Pericardium fibroblast (primary cell): Measurements from ENCODE around the gene CCDC30. TPM values are rescaled to one million over a fixed set of nuclear protein-coding genes. Genes with fewer than 3 reads are reported as not detected.

ENCODE experiments used
- total RNA-seq: library from RNA; depleted of rRNA; stranded (reverse); fragments of >200 nt; gene quantifications from 2 replicates; pipeline ENCODE4 v1.2.3, GENCODE V29; 2015

Gene CCDC30
- 0.47 and 0.51 TPM in 2 replicates for total RNA-seq

DNA sequence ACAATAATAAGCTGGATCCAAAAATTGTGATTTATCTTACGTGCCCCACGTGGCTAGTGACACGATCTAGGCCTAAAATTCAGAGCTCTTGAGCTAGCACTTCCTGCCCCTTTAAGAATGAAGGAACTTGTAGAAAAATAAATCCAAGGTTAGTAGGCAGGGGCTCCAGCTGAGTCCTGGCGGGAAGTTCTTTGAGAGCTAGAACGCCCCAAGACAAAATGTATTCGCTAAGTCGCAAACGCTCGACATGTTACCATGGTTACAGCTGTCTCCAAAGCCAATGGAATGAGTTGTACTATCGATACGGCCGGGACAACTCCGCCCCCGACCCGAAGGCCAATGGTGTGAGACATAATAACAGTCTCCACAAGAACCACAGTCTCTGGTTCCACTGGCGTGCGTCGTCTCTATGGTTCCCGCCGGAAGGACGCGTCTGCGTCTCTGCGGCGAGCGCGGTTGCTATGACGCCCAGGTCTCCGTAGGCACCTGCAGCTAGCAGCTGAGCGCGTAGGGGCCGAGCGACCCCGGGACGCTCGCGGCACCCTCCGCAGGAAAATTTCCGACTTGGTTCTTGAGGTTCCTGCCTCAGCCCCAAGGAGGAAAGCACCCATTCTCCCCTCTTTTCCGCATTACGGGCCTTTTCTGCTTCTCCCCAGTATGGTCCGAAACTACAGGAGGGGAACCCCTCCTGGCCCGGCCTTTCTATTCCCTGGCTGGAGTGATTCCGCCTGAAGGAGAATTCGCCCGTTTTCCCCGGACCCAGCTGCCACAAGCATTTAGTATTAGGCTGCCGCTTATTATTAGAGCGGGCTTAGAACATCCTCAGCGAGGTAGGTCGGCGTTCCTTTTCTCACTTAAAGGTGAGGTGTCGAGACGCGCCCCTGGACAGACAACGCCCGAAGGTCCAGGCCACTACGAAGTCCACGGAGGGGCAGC, at the start of gene CCDC30:
TSS of gene CCDC30 (plus strand) at position 459 of the 936 bp plus-strand sequence. CDS start 17,266 bp downstream, outside the sequence.

DNA sequence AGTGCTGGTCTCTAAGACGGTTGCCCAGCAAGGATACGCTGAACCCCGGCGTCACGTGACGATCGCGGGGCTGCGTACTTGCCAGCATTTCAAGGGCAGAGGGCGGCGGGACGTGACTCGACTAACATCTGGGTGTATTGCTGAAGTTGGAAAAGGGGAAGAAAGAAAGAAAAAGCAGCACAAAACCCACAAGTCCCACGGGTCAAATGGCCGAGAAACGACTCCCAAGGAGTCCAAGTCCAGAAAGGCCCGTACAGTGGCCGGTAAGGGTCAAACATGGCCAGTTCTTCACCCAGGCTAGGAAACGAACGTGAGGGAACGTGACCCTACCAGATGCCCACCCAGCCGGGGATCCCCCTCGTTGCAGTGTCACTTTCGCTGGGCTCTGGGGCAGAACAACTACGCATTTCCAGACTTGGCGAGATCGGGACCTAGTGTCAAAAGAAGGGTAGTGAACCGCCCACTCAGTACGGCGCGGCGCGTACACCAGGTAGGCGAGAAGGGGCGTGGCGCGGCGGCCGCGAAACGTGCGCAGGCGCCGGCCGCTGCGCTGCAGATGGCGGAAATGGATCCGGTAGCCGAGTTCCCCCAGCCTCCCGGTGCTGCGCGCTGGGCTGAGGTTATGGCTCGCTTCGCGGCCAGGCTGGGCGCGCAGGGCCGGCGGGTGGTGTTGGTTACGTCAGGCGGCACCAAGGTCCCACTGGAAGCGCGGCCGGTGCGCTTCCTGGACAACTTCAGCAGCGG, 6.9 kb upstream of the CCDC30 start, which contains the start of the genes PPCS and ZMYND12:
TSS of gene PPCS (plus strand) at position 534 of the 744 bp plus-strand sequence. CDS start at position 557, 23 bp downstream.
TSS of gene ZMYND12 (minus strand) at position 13 of the 744 bp plus-strand sequence. CDS start 25 bp downstream, outside the sequence.

DNA sequence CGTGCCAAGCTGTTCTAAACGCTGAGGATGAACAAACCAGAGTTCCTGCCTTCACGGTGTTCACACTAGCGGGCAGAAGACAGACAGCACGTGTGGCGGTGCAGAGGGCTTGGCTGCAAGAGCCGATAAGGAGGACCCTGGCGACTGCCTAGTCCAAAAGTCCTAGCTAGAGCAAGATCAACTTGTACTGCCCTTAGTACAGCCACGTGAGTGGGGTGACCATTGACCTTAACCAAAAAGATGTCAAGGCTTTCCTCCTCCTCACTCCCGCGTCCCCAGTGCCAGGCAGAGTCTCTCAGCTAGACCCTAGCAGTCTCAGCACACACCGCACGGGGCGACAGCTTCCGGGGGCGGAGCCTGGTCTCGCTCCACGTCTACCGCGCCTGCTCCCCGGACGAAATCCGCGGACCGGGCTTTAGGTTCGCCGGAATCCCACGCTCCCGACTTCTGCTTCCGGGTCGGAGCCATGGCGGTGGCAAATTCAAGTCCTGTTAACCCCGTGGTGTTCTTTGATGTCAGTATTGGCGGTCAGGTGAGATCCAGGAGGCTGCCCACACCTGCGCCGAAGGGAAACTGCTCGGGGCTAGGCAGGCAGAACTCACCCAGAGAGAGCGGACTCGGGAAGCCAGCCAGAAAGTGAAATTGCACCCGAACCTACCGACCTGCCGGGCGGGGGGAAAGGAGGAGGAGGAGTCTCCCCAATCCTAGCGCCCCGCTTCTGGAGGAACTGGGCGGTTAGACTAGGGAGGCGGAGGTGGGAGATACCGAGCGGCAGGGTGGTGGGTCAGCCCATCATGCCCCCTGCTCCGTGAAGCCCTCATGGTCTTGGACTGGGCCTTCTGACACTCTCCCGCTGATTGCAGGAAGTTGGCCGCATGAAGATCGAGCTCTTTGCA, 195.1 kb downstream of the CCDC30 start, which contains the start of gene PPIH:
TSS of gene PPIH (plus strand) at position 443 of the 896 bp plus-strand sequence. CDS start at position 467, 24 bp downstream.

DNA sequence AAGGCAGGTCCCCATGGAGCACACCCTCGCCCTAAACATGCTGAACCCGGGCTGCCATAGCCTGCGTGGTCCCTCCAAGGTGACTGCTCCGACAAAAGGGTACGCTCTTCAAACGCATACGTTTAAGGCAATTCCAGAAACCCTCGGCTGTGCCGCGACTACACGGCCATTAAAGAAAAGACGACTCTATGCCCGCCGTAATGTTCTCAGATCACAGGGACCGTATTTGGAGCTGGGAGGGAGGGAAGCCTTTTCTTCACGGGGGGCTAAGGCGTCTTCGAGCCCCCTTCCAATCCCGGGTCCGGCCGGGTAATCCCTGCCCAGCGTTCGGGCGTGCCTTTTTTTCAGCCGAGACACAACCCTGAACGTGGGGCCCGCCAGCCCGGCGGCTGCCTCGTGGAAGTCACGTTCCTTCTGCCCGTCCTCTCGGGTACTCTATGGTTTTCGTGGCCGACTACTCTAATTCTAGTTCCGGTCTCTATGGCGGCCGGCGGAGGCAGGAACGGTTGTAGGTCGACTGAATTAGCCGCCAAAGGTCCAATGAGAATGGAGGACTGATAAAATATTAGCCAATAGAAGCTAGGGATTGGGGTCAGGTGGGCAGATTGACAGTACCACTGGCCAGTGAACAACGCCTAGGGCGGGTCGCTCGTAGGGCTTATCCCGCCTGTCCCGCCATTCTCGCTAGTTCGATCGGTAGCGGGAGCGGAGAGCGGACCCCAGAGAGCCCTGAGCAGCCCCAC, 218.8 kb downstream of the CCDC30 start, which contains the start of gene YBX1:
TSS of gene YBX1 (plus strand) at position 678 of the 743 bp plus-strand sequence. CDS start 148 bp downstream, outside the sequence.

Other genes with a start within 250 kb of the CCDC30 start
- 15.3 and 15.7 TPM in 2 replicates for gene FOXJ3, start 128.1 kb upstream of the CCDC30 start, total RNA-seq
- gene RIMKLA, start 82.5 kb upstream of the CCDC30 start, total RNA-seq: not detected in 2 replicates
- gene ZMYND12, start 7.3 kb upstream of the CCDC30 start, total RNA-seq: 1.5 and 3.8 TPM in 2 replicates
- 57.8 and 66.6 TPM in 2 replicates for gene PPCS, start 6.7 kb upstream of the CCDC30 start, total RNA-seq
- 18.7 and 34.5 TPM in 2 replicates for gene PPIH, start 195.1 kb downstream of the CCDC30 start, total RNA-seq
- gene YBX1, start 219.1 kb downstream of the CCDC30 start, total RNA-seq: 514 and 596 TPM in 2 replicates